ENCODE data around the gene SLC25A34. TPM values are rescaled to one million over a fixed set of nuclear protein-coding genes. Genes with fewer than 3 reads are reported as not detected.
A peak's percentile ranks its signal among the peaks of the same experiment; 100 is the strongest.

The SLC25A34 gene
- polyA plus RNA-seq, 1 donor, result 2.7 TPM

DNA sequence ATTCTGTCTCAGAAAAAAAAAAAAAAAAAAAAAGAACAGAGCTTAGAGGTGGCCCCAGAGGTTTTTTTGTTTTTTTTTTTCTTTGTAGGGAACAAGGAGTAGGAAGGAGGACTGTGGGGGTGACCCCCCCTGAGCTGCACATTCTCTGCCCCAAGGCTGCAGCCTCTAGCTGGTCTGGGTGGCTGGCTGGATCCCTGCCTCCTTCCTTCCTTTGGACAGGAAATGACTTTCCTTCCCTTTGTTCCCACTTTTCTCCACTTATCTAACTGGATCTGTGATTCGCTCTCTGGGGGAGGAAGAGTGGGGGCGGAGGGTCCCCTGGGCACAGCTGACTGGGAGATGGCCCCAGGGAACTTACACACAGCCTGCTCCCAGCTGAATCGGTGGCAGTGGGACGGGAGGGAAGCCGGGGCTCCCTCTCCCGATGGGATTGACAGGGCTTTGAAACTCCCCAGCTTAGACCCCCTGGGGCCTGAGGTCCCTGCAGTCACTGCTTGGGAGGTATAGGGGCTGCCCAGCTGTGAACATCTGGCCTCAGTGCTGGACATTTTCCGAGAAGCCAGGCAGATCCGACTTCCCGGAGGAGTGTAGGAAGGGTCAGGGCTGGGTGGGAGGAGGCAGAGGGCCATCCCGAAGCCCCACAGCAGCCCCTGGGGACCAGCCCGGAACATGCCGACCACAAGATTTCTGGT is 24.6 kb downstream of the SLC25A34 start:
- H3K27me3 ChIP-seq (ENCODE audit: control insufficient read depth, insufficient read depth, low read length), result no peaks in the 10 kb centered on the region

DNA sequence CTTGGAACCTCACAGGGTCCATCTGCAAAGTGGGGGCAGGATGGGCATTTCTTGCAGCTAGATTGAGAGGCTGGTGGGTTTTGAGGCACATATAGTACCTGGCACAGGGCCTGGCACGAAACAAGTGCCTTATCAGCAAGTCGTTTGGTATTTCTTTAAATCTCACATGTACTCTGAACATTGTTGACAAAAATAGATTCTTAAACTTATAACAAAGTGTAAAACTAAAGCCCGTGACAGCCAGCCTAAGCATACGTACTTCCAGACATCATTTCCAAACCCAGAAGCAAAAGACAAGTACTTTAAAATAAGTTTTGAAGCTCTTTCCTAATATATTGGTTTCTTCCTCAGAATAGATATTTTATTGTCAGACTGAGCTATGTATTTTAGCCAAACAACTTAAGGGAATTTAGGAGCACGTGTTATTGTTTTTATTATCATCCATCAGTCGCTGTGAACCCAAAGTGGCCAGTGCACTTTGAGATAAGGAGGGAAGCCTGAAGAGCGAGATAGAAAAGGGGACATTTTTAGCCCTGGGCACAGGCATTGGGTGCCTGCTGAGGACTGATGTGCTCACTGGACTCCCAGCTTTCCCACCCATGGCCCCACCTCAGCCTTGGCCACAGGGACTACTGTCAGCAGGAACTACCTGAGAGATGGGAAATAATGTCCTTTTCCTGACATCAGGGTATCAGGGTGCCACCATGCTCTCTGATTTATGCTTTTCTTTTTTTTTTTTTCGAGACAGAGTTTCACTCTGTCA is 25.5 kb downstream of the SLC25A34 start:
- H3K9me3 ChIP-seq (ENCODE audit: control insufficient read depth, low read depth, low read length), result no peaks in the 10 kb centered on the region
- peak overlapping the region; percentile 55 for H3K27ac ChIP-seq (ENCODE audit: low read length)
- DNase-seq, result peak in 1 of 2 donors; percentile 16
- peaks cover 25% of the 10 kb centered on the region for H3K36me3 ChIP-seq (ENCODE audit: control insufficient read depth, insufficient read depth, low read length)
- no peaks in the 10 kb centered on the region for H3K27me3 ChIP-seq (ENCODE audit: control insufficient read depth, insufficient read depth, low read length)
- H3K4me1 ChIP-seq (ENCODE audit: control insufficient read depth, insufficient read depth, low read length), result peaks cover 52% of the 10 kb centered on the region
- H3K4me3 ChIP-seq (ENCODE audit: low read length), result peak overlapping the region; percentile 89
- WGBS (ENCODE audit: insufficient coverage, low lambda C conversion rate), result no CpG with 5 or more reads among the region's 8 CpGs

More for the DNA sequence above, 24.6 kb downstream of the SLC25A34 start:
- WGBS (ENCODE audit: insufficient coverage, low lambda C conversion rate), result no CpG with 5 or more reads among the region's 12 CpGs
- no peaks in the 10 kb centered on the region for H3K9me3 ChIP-seq (ENCODE audit: control insufficient read depth, low read depth, low read length)
- peaks cover 59% of the 10 kb centered on the region for H3K4me1 ChIP-seq (ENCODE audit: control insufficient read depth, insufficient read depth, low read length)
- peak overlapping the region; percentile 55 for H3K27ac ChIP-seq (ENCODE audit: low read length)
- H3K4me3 ChIP-seq (ENCODE audit: low read length), result peak overlapping the region; percentile 89
- peak in 1 of 2 donors; percentile 62 for DNase-seq
- peaks cover 17% of the 10 kb centered on the region for H3K36me3 ChIP-seq (ENCODE audit: control insufficient read depth, insufficient read depth, low read length)

DNA sequence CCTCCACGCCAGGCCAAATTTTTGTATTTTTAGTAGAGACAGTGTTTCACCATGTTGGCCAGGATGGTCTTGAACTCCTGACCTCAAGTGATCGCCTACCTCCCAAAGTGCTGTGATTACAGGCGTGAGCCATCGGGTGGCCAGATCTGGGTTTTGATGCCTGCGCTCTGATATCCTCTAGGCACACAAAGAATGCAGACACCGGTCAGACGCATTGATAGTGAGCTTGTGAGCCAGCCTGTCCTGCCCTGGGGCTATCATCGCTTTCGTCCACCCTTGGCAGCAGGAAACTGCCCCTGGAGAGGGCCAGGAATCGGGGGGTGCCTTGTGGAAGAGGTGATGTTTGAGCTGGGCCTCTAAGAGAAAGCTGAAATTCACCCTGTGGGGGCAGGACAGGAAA is 26.5 kb downstream of the SLC25A34 start:
- Histone ChIP-seq H3K4me3 (ENCODE audit: low read length) (no peak overlapping the region), H3K9me3 (ENCODE audit: control insufficient read depth, low read depth, low read length) (no peaks in the 10 kb centered on the region), H3K36me3 (ENCODE audit: control insufficient read depth, insufficient read depth, low read length) (peaks cover 33% of the 10 kb centered on the region), H3K4me1 (ENCODE audit: control insufficient read depth, insufficient read depth, low read length) (peaks cover 43% of the 10 kb centered on the region), H3K27ac (ENCODE audit: low read length) (no peak overlapping the region), H3K27me3 (ENCODE audit: control insufficient read depth, insufficient read depth, low read length) (no peaks in the 10 kb centered on the region)
- peak in 1 of 2 donors; percentile 1 for DNase-seq
- no CpG with 5 or more reads among the region's 10 CpGs for WGBS (ENCODE audit: insufficient coverage, low lambda C conversion rate)

DNA sequence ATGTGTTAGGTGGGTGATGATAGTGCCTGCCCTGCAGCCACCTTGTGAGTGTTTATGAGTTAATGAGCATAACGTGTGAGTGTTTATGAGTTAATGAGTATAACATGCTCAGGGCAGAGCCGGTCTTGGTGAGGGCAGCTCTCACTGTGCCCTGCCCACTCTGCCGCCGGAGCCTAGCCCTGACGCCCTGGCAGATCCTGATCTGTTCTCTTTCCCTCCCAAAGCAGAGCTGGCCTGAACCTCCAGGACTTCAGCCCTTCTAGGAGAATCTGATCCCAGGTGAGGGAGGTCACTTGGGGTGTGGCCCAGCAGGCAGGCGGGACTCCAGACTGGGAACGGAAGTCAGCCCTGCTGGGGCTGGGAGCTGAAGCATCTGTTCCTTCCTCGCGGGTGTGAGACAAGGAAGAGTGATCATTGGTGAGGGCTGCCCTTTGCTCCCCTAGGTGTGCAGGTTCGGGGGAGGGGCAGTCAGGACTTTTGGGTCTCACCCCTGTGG is 28.3 kb downstream of the SLC25A34 start:
- Histone ChIP-seq H3K4me1 (ENCODE audit: control insufficient read depth, insufficient read depth, low read length) (peaks cover 35% of the 10 kb centered on the region), H3K4me3 (ENCODE audit: low read length) (no peak overlapping the region), H3K27ac (ENCODE audit: low read length) (peak overlapping the region; percentile 71), H3K9me3 (ENCODE audit: control insufficient read depth, low read depth, low read length) (no peaks in the 10 kb centered on the region), H3K36me3 (ENCODE audit: control insufficient read depth, insufficient read depth, low read length) (peaks cover 51% of the 10 kb centered on the region), H3K27me3 (ENCODE audit: control insufficient read depth, insufficient read depth, low read length) (no peaks in the 10 kb centered on the region)
- no CpG with 5 or more reads among the region's 10 CpGs for WGBS (ENCODE audit: insufficient coverage, low lambda C conversion rate)
- DNase-seq, result peak; percentile 75 to 90

DNA sequence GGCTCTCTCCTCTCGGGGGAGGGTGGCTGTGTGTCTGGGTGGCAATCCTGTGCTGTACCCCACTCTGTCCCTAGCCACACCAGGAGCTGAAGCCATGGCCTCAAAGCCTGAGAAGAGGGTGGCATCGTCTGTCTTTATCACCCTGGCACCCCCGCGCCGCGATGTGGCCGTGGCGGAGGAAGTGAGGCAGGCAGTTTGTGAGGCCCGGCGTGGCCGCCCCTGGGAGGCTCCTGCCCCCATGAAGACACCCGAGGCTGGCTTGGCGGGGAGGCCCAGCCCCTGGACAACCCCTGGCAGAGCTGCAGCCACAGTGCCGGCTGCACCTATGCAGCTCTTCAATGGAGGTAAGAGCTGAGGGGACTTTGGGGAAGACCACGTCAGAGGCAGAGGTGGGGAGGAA is 28.8 kb downstream of the SLC25A34 start:
- H3K9me3 ChIP-seq (ENCODE audit: control insufficient read depth, low read depth, low read length), result no peaks in the 10 kb centered on the region
- no peak overlapping the region for H3K4me3 ChIP-seq (ENCODE audit: low read length)
- H3K27me3 ChIP-seq (ENCODE audit: control insufficient read depth, insufficient read depth, low read length), result no peaks in the 10 kb centered on the region
- H3K27ac ChIP-seq (ENCODE audit: low read length), result peak overlapping the region; percentile 71
- whole genome bisulfite sequencing (ENCODE audit: insufficient coverage, low lambda C conversion rate), result no CpG with 5 or more reads among the region's 15 CpGs
- peak in 1 of 2 donors; percentile 1 for DNase-seq
- peaks cover 54% of the 10 kb centered on the region for H3K36me3 ChIP-seq (ENCODE audit: control insufficient read depth, insufficient read depth, low read length)
- H3K4me1 ChIP-seq (ENCODE audit: control insufficient read depth, insufficient read depth, low read length), result peaks cover 31% of the 10 kb centered on the region

DNA sequence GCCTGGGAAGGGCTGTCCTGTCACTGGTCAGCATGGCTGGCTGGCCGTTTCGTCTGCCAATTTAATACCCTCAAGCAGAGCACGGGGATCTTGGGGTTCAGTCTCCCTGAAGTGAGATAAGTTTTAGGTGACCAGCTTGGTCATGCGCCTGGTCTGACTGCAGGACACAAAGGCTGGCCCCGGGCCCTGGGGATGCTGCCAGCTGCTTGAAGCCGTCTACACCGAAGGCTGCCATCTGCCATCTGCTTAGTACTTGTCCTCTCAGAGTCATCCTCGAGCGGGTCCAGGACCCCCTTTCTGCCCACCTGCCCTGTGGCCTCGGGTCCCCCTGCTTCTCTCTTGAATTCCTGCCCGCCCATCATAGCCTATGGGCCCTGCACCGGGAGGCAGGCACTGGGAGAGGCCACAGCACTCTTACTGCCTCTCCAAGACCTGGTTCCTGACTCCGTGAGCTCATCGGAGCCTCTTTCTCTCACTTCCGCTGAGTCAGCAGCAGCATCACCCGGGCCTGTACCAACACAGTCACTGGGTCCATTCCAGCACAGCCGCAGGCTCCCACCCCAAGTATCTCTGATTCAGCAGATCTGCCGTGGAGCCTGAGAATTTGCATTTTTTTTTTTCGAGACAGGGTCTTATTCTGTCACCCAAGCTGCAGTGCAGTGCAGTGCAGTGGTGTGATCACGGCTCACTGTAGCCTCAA is 29.6 kb downstream of the SLC25A34 start:
- Histone ChIP-seq H3K36me3 (ENCODE audit: control insufficient read depth, insufficient read depth, low read length) (peaks cover 62% of the 10 kb centered on the region), H3K4me1 (ENCODE audit: control insufficient read depth, insufficient read depth, low read length) (peaks cover 28% of the 10 kb centered on the region), H3K27ac (ENCODE audit: low read length) (no peak overlapping the region), H3K4me3 (ENCODE audit: low read length) (no peak overlapping the region), H3K9me3 (ENCODE audit: control insufficient read depth, low read depth, low read length) (no peaks in the 10 kb centered on the region), H3K27me3 (ENCODE audit: control insufficient read depth, insufficient read depth, low read length) (no peaks in the 10 kb centered on the region)
- no peak for DNase-seq
- WGBS (ENCODE audit: insufficient coverage, low lambda C conversion rate), result no CpG with 5 or more reads among the region's 20 CpGs

DNA sequence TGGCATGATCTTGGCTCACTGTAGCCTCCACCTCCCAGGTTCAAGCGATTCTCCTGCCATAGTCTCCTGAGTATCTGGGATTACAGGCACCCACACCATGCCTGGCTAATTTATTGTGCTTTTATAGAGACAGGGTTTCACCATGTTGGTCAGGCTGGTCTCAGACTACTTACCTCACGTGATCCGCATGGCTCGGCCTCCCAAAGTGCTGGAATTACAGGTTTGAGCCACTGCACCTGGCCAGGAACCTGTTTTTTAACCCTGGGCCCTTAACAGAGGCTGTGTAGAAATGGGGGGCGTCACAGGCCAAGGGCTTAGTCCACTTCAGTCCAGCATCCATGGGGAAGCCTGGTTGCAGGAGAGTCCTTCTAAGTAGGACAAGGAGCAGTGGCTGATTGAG is 31.9 kb downstream of the SLC25A34 start:
- no peak overlapping the region for H3K27ac ChIP-seq (ENCODE audit: low read length)
- no peaks in the 10 kb centered on the region for H3K9me3 ChIP-seq (ENCODE audit: control insufficient read depth, low read depth, low read length)
- H3K36me3 ChIP-seq (ENCODE audit: control insufficient read depth, insufficient read depth, low read length), result peaks cover 79% of the 10 kb centered on the region
- H3K4me1 ChIP-seq (ENCODE audit: control insufficient read depth, insufficient read depth, low read length), result peaks cover 14% of the 10 kb centered on the region
- no peak for DNase-seq
- WGBS (ENCODE audit: insufficient coverage, low lambda C conversion rate), result no CpG with 5 or more reads among the region's 5 CpGs
- H3K27me3 ChIP-seq (ENCODE audit: control insufficient read depth, insufficient read depth, low read length), result no peaks in the 10 kb centered on the region
- H3K4me3 ChIP-seq (ENCODE audit: low read length), result no peak overlapping the region

DNA sequence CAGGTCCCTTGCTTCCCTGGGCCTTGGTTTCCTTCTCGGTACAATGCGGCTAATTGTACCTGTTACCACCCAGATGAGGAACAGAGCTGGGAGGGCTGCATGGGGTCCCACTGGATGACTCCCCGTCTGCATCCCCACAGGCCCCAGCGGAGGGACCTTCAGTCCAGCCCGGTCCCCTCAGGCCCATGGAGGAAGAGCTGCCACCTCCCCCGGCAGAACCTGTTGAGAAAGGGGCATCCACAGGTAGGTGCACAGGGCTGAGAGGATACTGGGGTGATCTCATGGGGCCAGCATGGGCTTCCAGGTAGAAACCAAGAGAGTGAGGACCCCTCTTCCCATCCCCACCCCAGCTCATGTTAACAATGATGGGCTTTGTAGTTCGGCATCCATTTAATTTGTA is 32.3 kb downstream of the SLC25A34 start:
- no peak overlapping the region for H3K27ac ChIP-seq (ENCODE audit: low read length)
- no peaks in the 10 kb centered on the region for H3K27me3 ChIP-seq (ENCODE audit: control insufficient read depth, insufficient read depth, low read length)
- H3K9me3 ChIP-seq (ENCODE audit: control insufficient read depth, low read depth, low read length), result no peaks in the 10 kb centered on the region
- peaks cover 14% of the 10 kb centered on the region for H3K4me1 ChIP-seq (ENCODE audit: control insufficient read depth, insufficient read depth, low read length)
- peaks cover 80% of the 10 kb centered on the region for H3K36me3 ChIP-seq (ENCODE audit: control insufficient read depth, insufficient read depth, low read length)
- 100% methylated on average over 1 of the region's 7 CpGs for WGBS (ENCODE audit: insufficient coverage, low lambda C conversion rate)
- DNase-seq, result peak in 1 of 2 donors; percentile 1
- no peak overlapping the region for H3K4me3 ChIP-seq (ENCODE audit: low read length)

DNA sequence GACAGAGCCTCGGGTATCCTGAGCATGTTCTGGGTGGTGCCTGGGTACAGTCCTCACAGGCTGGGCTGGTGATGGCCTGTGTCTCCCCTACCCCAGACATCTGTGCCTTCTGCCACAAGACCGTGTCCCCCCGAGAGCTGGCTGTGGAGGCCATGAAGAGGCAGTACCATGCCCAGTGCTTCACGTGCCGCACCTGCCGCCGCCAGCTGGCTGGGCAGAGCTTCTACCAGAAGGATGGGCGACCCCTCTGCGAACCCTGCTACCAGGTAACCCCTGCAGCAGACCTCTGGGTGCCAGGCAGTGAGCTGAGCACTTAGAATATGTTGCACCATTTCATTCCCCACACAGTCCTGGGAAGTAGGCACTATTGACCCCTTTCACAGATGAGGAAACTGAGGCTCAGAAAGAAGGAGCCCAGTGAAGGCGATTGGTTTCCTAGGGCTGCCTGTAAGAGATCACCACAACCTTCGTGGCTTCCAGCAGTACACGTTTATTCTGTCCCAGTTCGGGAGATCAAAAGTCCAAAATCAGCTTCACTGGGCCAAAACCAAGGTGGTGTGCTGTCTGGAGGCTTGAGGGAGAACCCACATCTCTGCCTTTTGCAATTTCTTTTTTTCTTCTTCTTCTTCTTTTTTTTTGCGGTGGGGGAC is 34.4 kb downstream of the SLC25A34 start:
- no peak overlapping the region for H3K27ac ChIP-seq (ENCODE audit: low read length)
- WGBS (ENCODE audit: insufficient coverage, low lambda C conversion rate), result 100% methylated on average over 1 of the region's 14 CpGs
- peaks cover 1% of the 10 kb centered on the region for H3K4me1 ChIP-seq (ENCODE audit: control insufficient read depth, insufficient read depth, low read length)
- H3K36me3 ChIP-seq (ENCODE audit: control insufficient read depth, insufficient read depth, low read length), result peaks cover 85% of the 10 kb centered on the region
- H3K27me3 ChIP-seq (ENCODE audit: control insufficient read depth, insufficient read depth, low read length), result no peaks in the 10 kb centered on the region
- H3K4me3 ChIP-seq (ENCODE audit: low read length), result no peak overlapping the region
- H3K9me3 ChIP-seq (ENCODE audit: control insufficient read depth, low read depth, low read length), result no peaks in the 10 kb centered on the region
- peak in 1 of 2 donors; percentile 1 for DNase-seq

All from large intestine (tissue), 3 donors.